Lung (tissue), 16 donors: Measurements from ENCODE around the gene KATNIP. TPM values are rescaled to one million over a fixed set of nuclear protein-coding genes. Genes with fewer than 3 reads are reported as not detected.

Experiments
- ATAC-seq: fragments of 200-7000 bp; cut with Tn5 transposase; one replicate; pipeline ENCODE4 v1.9.1; 2020; ENCODE audit warnings: moderate number of reproducible peaks; ENCODE audit not compliant: insufficient read depth, low FRiP score
- DNase-seq, 3 donors: peaks; one replicate each; pipeline ENCODE4 v3.0.0-alpha.2; 2013 to 2017
- H3K27ac ChIP-seq, 2 donors: one replicate each; pipeline ENCODE4 v1.5.1; 2013; ENCODE audit warnings: mild to moderate bottlenecking in 2 of 2, moderate library complexity in 2 of 2, control low read depth in 1 of 2, inconsistent platforms in 1 of 2, low read depth in 1 of 2, low read length in 1 of 2
- H3K27me3 ChIP-seq, 3 donors: one replicate each; pipeline ENCODE4 v1.5.1; 2013; ENCODE audit warnings: low read length in 2 of 3; ENCODE audit not compliant: control insufficient read depth in 3 of 3, insufficient read depth in 3 of 3
- H3K36me3 ChIP-seq, 4 donors: one replicate each; pipeline ENCODE4 v1.5.1; 2013; ENCODE audit warnings: low read length in 4 of 4, mild to moderate bottlenecking in 1 of 4, moderate library complexity in 1 of 4; ENCODE audit not compliant: control insufficient read depth in 4 of 4, insufficient read depth in 4 of 4
- H3K4me1 ChIP-seq, 5 donors: one replicate each; pipeline ENCODE4 v1.5.1; 2013; ENCODE audit warnings: low read length in 5 of 5, mild to moderate bottlenecking in 2 of 5, moderate library complexity in 1 of 5; ENCODE audit not compliant: control insufficient read depth in 5 of 5, insufficient read depth in 5 of 5
- H3K4me3 ChIP-seq: one replicate; pipeline ENCODE4 v1.5.1; 2013; ENCODE audit warnings: mild to moderate bottlenecking, control low read depth, moderate library complexity
- H3K9ac ChIP-seq, 2 donors: one replicate each; pipeline ENCODE4 v1.5.1; 2013; ENCODE audit warnings: low read length in 2 of 2, control low read depth in 1 of 2; ENCODE audit not compliant: insufficient read depth in 1 of 2
- H3K9me3 ChIP-seq, 4 donors: one replicate each; pipeline ENCODE4 v1.5.1; 2013; ENCODE audit warnings: low read length in 3 of 4, mild to moderate bottlenecking in 1 of 4, moderate library complexity in 1 of 4; ENCODE audit not compliant: control insufficient read depth in 4 of 4, insufficient read depth in 3 of 4
- CTCF ChIP-seq: IDR thresholded peaks from 2 replicates; pipeline ENCODE4 v1.5.1; 2012; ENCODE audit warnings: mild to moderate bottlenecking; ENCODE audit errors: control extremely low read depth, extremely low read depth
- WGBS, 2 donors: extraction: QIAGEN DNeasy Blood & Tissue Kit; methylation state at CpG; one replicate each; pipeline ENCODE4 v1.1.7; 2013; 5-methylcytosine and 5-hydroxymethylcytosine counted together
- long read RNA-seq, 5 donors: transcript quantifications; one replicate each; lab custom pipeline, GENCODE V29; 2026
- polyA plus RNA-seq, 2 donors: library from polyadenylated mRNA; stranded (reverse); fragments of 200-250 nt; gene quantifications; one replicate each; pipeline ENCODE4 v1.2.1, GENCODE V29; 2013
- total RNA-seq, 2 donors: library from RNA; depleted of rRNA in 1 of 2; stranded (reverse); fragments of >200 nt in 1 of 2; gene quantifications; one replicate each; pipeline ENCODE4 v1.2.1, GENCODE V29; 2014 to 2021
- donor health status: control.
- donor health status: control.
- donor health status: Bipolar disorder and iron deficiency.
- donor health status: healthy.
- donor health status: DM: yes; HTN: yes; CAD: no.

KATNIP gene
- total RNA-seq (10 to 100 TPM; 35.1 to 46.4 TPM), polyA plus RNA-seq (10 to 100 TPM in 1 of 2 donors, 1 to 10 TPM in 1; 9.7 to 13.5 TPM)
- long read RNA-seq, donor 1, result 0 reads
- long read RNA-seq, donor 2, result 0 reads
- long read RNA-seq, donor 3, result 0 reads
- long read RNA-seq, donor 4, result 0 reads
- long read RNA-seq, donor 5, partial matches to known transcripts, result 0 of 2 reads
- long read RNA-seq, donor 5, other reads (novel, unspliced or antisense), result 0 of 2 reads

GRCh38 chr16:27549746-27550581, at the start of gene KATNIP, which contains the start of gene GTF3C1:
Gene KATNIP, plus strand, starts transcription at chr16:27550144. Its CDS starts 27 bp downstream, at chr16:27550171.
Gene GTF3C1, minus strand, starts transcription at chr16:27549913. Its CDS starts 23 bp downstream, at chr16:27549890.
- WGBS, 2 donors, result 0 to 1% methylated on average over 59 of the region's 59 CpGs
- ATAC-seq, result peak; percentile 99

GRCh38 chr16:27500801-27501200, 49.1 kb upstream of the KATNIP start:
- ATAC-seq, result no peak
- H3K27me3 ChIP-seq, result no peaks in the 10 kb centered on the region
- TF ChIP-seq CTCF, result no peak
- H3K4me1 ChIP-seq, result peaks cover 0 to 41% (median 3%) of the 10 kb centered on the region in 5 donors
- 94 to 98% methylated on average over 3 of the region's 3 CpGs for WGBS, 2 donors
- H3K4me3 ChIP-seq, result no peak overlapping the region
- no peak for DNase-seq
- no peaks in the 10 kb centered on the region for H3K9me3 ChIP-seq
- H3K27ac ChIP-seq, result no peak overlapping the region
- peaks cover 60 to 77% (median 70%) of the 10 kb centered on the region in 4 donors for H3K36me3 ChIP-seq
- no peak overlapping the region for H3K9ac ChIP-seq

More at GRCh38 chr16:27549746-27550581, at the start of gene KATNIP, which contains the start of gene GTF3C1:
- no peaks in the 10 kb centered on the region for H3K9me3 ChIP-seq
- H3K27me3 ChIP-seq, result no peaks in the 10 kb centered on the region
- peak within 1 kb of the TSS; percentile 79 for H3K4me3 ChIP-seq
- peak within 1 kb of the TSS; percentile 80 to 86 for H3K27ac ChIP-seq
- H3K9ac ChIP-seq, result peak within 1 kb of the TSS; percentile 90 to 97
- TF ChIP-seq CTCF, result no peak
- peak; percentile 99 to 100 (median 100) for DNase-seq
- H3K36me3 ChIP-seq, result peaks cover 0 to 13% (median 0%) of the 10 kb centered on the region in 4 donors
- peaks cover 13 to 31% (median 22%) of the 10 kb centered on the region in 5 donors for H3K4me1 ChIP-seq

GRCh38 chr16:27503662-27504061, 46.3 kb upstream of the KATNIP start:
- peaks cover 52 to 79% (median 72%) of the 10 kb centered on the region in 4 donors for H3K36me3 ChIP-seq
- DNase-seq, result no peak
- no peaks in the 10 kb centered on the region for H3K9me3 ChIP-seq
- H3K4me3 ChIP-seq, result no peak overlapping the region
- H3K9ac ChIP-seq, result no peak overlapping the region
- H3K27ac ChIP-seq, result no peak overlapping the region
- H3K4me1 ChIP-seq, result peaks cover 0 to 14% (median 0%) of the 10 kb centered on the region in 5 donors
- no peak for ATAC-seq
- WGBS, 2 donors, result 94 to 96% methylated on average over 5 of the region's 5 CpGs
- no peak for TF ChIP-seq CTCF
- no peaks in the 10 kb centered on the region for H3K27me3 ChIP-seq
